GM12878 (cell line): Measurements from ENCODE around the gene INCA1. TPM values are rescaled to one million over a fixed set of nuclear protein-coding genes. Genes with fewer than 3 reads are reported as not detected.
A peak's percentile ranks its signal among the peaks of the same experiment; 100 is the strongest.

Source experiments
- CHD4 ChIP-seq: fragments of 200-600 bp; sonication (generic); IDR thresholded peaks from 2 replicates; pipeline ENCODE4 v1.6.1; 2016; ENCODE audit warnings: mild to moderate bottlenecking
- DPF2 ChIP-seq: fragments of 450-650 bp; IDR thresholded peaks from 2 replicates; pipeline ENCODE4 v1.6.1; 2017; ENCODE audit warnings: mild to moderate bottlenecking
- PAX5 ChIP-seq: IDR thresholded peaks from 2 replicates; pipeline ENCODE4 v1.6.1; 2011; ENCODE audit warnings: low read depth, low read length, borderline replicate concordance
- RBBP5 ChIP-seq: fragments of 200-600 bp; sonication (generic); conservative IDR thresholded peaks from 2 replicates; pipeline ENCODE4 v1.6.1; 2016
- ZNF207 ChIP-seq: fragments of 450-650 bp; IDR thresholded peaks from 2 replicates; pipeline ENCODE4 v1.6.1; 2014; ENCODE audit warnings: antibody characterized with exemption, mild to moderate bottlenecking, borderline replicate concordance
- polyA plus RNA-seq, 11 experiments: library from polyadenylated mRNA; depleted of rRNA in 4 of 11; unstranded in 6 of 11; stranded (reverse) in 5 of 11; fragments of >200 nt; fragmentation: Nextera tagmentation in 4 of 11; fragmentation: Illumina TruSeq in 1 of 11; extraction: Ambion mirVana in 4 of 11; extraction: Trizol in 1 of 11; gene quantifications; 1 replicate in 1 of 11; 2 replicates in 10 of 11; pipeline versions ENCODE4 v1.2.1 to v1.2.3, GENCODE V29; 2011 to 2016; ENCODE audit warnings: inconsistent platforms in 2 of 11, missing spikeins in 2 of 11, low read depth in 1 of 11
- total RNA-seq, 4 experiments: library from RNA; depleted of rRNA in 3 of 4; stranded (reverse); fragments of >200 nt in 3 of 4; fragmentation: Illumina TruSeq in 1 of 4; extraction: Trizol in 1 of 4; gene quantifications; 2 replicates each; pipeline versions ENCODE4 v1.2.1 to v1.2.3, GENCODE V29; 2013 to 2021
- TF ChIP-seq, protein P1 (sequence below): IDR thresholded peaks from 2 replicates; pipeline ENCODE4 v1.6.1; 2012; ENCODE audit warnings: low read length, inconsistent platforms
- TF ChIP-seq, protein P2 (sequence below), 3 experiments: IDR thresholded peaks in 2 of 3; conservative IDR thresholded peaks in 1 of 3; 2 replicates each; pipeline ENCODE4 v1.5.1; 2011; ENCODE audit warnings: low read depth in 3 of 3, low read length in 3 of 3, mild to moderate bottlenecking in 3 of 3, control low read depth in 2 of 3, moderate library complexity in 2 of 3, inconsistent platforms in 1 of 3, mixed read lengths in 1 of 3; ENCODE audit not compliant: control insufficient read depth in 2 of 3, insufficient read depth in 1 of 3; ENCODE audit errors: extremely low read depth in 1 of 3

Gene INCA1
- total and polyA plus RNA-seq, 10 of the 15 experiments (the other 5 are each of a cell fraction or from before 2014, with no cell fraction given) = 0.19 to 1.8 (median 0.45) TPM

DNA sequence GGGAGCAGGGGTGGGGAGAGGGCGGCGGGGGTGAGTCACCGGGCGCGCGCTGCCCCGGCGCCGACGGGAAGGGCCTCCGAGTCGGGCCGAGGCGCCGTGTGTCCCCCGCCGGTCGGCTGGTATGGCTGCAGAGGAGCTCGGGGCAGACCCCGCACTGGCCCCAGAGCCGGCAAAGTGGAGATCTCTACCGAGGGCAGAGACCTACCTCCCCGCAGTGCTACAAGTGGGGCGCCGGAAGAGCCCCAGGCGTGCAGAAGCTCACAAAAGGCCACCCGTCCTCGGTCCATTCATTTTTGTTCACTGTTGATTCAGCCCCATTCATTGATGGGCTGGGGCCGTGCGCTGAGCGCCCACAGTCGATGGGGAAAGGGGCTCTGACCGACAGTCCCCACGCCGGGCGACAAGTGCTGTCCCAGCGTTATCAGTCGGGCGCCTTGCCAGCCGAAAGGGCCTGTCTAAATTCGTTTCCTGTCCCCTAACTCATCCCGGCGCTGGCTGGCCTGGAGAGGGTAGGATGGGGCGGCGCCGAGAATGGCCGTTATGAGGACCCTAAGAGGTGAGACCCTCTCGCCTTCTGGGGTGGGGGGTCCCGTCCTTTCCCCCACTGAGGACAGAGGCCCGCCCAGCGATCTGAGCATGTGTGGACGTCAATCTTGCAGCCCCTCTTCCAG is 47.1 kb downstream of the INCA1 start (continued):
- TF ChIP-seq, protein P1, sequence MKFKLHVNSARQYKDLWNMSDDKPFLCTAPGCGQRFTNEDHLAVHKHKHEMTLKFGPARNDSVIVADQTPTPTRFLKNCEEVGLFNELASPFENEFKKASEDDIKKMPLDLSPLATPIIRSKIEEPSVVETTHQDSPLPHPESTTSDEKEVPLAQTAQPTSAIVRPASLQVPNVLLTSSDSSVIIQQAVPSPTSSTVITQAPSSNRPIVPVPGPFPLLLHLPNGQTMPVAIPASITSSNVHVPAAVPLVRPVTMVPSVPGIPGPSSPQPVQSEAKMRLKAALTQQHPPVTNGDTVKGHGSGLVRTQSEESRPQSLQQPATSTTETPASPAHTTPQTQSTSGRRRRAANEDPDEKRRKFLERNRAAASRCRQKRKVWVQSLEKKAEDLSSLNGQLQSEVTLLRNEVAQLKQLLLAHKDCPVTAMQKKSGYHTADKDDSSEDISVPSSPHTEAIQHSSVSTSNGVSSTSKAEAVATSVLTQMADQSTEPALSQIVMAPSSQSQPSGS = no peak
- TF ChIP-seq, protein P2, sequence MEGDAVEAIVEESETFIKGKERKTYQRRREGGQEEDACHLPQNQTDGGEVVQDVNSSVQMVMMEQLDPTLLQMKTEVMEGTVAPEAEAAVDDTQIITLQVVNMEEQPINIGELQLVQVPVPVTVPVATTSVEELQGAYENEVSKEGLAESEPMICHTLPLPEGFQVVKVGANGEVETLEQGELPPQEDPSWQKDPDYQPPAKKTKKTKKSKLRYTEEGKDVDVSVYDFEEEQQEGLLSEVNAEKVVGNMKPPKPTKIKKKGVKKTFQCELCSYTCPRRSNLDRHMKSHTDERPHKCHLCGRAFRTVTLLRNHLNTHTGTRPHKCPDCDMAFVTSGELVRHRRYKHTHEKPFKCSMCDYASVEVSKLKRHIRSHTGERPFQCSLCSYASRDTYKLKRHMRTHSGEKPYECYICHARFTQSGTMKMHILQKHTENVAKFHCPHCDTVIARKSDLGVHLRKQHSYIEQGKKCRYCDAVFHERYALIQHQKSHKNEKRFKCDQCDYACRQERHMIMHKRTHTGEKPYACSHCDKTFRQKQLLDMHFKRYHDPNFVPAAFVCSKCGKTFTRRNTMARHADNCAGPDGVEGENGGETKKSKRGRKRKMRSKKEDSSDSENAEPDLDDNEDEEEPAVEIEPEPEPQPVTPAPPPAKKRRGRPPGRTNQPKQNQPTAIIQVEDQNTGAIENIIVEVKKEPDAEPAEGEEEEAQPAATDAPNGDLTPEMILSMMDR (IDR thresholded peaks at IDR 0.05 in 2 of 3, conservative IDR thresholded peaks at IDR 0.05 in 1 of 3; ENCODE audit: control insufficient read depth in 2 of 3, extremely low read depth in 1 of 3, insufficient read depth in 1 of 3, low read depth in 3 of 3, low read length in 3 of 3) = no peak
- TF ChIP-seq RBBP5 = no peak
- TF ChIP-seq DPF2 = 0 out of 2 replicates have a peak, but pooled peaks have one; percentile 19
- TF ChIP-seq ZNF207 = no peak; the same call in 1 of the 2 replicates
- no peak for TF ChIP-seq PAX5
- no peak for TF ChIP-seq CHD4
